Panc1 (cell line): ENCODE results near the gene APEX2.

Experiments used
- POLR2AphosphoS5 ChIP-seq: IDR thresholded peaks from 2 replicates; pipeline ENCODE4 v1.6.1; 2012; ENCODE audit warnings: mild to moderate bottlenecking, low read depth, low read length, moderate library complexity
- SIN3A ChIP-seq: IDR thresholded peaks from 2 replicates; pipeline ENCODE4 v1.6.1; 2012; ENCODE audit warnings: low read depth, mild to moderate bottlenecking, low read length, moderate library complexity, borderline replicate concordance; ENCODE audit not compliant: insufficient read depth
- TCF7L2 ChIP-seq: IDR thresholded peaks from 2 replicates; pipeline ENCODE4 v1.6.1; 2011; ENCODE audit warnings: mild to moderate bottlenecking, low read depth, low read length, inconsistent platforms
- TF ChIP-seq, protein P1 (sequence below): fragments of 450-650 bp; IDR thresholded peaks from 2 replicates; pipeline ENCODE4 v1.5.1; 2017; ENCODE audit warnings: mild to moderate bottlenecking
- TF ChIP-seq, protein P2 (sequence below), 2 experiments: IDR thresholded peaks; 2 replicates each; pipeline ENCODE4 v1.6.1; 2011 to 2012; ENCODE audit warnings: low read depth in 2 of 2, control low read depth in 1 of 2, low read length in 1 of 2, mild to moderate bottlenecking in 1 of 2, moderate library complexity in 1 of 2; ENCODE audit not compliant: insufficient read depth in 1 of 2

DNA sequence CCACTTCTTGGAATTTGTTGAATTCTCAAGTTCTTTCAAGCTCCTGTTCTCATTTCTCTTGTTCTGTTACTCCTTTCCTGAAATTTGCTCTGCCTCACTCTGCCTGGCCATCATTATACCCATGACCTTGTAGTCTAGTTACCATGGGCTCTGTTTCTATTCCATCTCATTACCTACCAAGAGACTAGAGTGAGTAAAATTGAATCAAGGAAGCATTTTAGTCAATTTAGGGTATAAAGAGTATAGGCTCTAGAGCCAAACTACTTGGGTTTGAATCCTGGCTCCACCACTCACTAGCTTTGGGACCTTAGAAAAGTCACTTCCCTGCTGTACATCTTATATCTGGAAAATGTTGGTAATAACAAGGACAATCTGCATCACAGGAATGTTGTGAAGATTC lies 28.4 kb downstream of the APEX2 start:
- no peak for TF ChIP-seq POLR2AphosphoS5
- TF ChIP-seq, protein P1, sequence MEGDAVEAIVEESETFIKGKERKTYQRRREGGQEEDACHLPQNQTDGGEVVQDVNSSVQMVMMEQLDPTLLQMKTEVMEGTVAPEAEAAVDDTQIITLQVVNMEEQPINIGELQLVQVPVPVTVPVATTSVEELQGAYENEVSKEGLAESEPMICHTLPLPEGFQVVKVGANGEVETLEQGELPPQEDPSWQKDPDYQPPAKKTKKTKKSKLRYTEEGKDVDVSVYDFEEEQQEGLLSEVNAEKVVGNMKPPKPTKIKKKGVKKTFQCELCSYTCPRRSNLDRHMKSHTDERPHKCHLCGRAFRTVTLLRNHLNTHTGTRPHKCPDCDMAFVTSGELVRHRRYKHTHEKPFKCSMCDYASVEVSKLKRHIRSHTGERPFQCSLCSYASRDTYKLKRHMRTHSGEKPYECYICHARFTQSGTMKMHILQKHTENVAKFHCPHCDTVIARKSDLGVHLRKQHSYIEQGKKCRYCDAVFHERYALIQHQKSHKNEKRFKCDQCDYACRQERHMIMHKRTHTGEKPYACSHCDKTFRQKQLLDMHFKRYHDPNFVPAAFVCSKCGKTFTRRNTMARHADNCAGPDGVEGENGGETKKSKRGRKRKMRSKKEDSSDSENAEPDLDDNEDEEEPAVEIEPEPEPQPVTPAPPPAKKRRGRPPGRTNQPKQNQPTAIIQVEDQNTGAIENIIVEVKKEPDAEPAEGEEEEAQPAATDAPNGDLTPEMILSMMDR: no peak
- no peak for TF ChIP-seq SIN3A
- TF ChIP-seq, protein P2, sequence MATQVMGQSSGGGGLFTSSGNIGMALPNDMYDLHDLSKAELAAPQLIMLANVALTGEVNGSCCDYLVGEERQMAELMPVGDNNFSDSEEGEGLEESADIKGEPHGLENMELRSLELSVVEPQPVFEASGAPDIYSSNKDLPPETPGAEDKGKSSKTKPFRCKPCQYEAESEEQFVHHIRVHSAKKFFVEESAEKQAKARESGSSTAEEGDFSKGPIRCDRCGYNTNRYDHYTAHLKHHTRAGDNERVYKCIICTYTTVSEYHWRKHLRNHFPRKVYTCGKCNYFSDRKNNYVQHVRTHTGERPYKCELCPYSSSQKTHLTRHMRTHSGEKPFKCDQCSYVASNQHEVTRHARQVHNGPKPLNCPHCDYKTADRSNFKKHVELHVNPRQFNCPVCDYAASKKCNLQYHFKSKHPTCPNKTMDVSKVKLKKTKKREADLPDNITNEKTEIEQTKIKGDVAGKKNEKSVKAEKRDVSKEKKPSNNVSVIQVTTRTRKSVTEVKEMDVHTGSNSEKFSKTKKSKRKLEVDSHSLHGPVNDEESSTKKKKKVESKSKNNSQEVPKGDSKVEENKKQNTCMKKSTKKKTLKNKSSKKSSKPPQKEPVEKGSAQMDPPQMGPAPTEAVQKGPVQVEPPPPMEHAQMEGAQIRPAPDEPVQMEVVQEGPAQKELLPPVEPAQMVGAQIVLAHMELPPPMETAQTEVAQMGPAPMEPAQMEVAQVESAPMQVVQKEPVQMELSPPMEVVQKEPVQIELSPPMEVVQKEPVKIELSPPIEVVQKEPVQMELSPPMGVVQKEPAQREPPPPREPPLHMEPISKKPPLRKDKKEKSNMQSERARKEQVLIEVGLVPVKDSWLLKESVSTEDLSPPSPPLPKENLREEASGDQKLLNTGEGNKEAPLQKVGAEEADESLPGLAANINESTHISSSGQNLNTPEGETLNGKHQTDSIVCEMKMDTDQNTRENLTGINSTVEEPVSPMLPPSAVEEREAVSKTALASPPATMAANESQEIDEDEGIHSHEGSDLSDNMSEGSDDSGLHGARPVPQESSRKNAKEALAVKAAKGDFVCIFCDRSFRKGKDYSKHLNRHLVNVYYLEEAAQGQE (IDR thresholded peaks at IDR 0.05; ENCODE audit: insufficient read depth in 1 of 2, low read depth in 2 of 2, low read length in 1 of 2): no peak
- TF ChIP-seq TCF7L2: no peak
